ELR (cell line): Measurements from ENCODE around the gene SLC25A33.
"Not testable (repeated sequence)": the region's sequence is repeated elsewhere in the genome, so short reads cannot be mapped to it uniquely, and the experiment has no call there.

Experiments
- DNase-seq: peaks from one replicate; pipeline ENCODE4 v3.0.0-alpha.2; 2015; ENCODE audit warnings: low read depth

The SLC25A33 gene

DNA sequence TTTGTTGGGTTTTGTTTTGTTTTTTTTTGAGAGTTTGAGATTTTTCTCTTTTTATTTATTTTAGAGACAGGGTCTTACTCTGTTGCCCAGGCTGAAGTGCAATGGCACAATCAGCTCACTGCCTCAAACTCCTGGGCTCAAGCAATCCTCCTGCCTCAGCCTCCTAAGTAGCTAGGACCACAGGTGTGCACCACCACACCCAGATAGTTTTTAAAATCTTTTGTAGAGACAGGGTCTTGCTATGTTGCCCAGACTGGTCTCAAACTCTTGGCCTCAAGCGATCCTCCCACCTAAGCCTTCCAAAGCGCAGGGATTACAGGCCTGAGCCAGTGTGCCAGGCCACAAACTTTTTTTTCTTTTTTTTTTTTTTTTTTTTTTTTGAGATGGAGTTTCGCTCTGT, 85.8 kb downstream of the SLC25A33 start:
- not testable (repeated sequence) for DNase-seq

DNA sequence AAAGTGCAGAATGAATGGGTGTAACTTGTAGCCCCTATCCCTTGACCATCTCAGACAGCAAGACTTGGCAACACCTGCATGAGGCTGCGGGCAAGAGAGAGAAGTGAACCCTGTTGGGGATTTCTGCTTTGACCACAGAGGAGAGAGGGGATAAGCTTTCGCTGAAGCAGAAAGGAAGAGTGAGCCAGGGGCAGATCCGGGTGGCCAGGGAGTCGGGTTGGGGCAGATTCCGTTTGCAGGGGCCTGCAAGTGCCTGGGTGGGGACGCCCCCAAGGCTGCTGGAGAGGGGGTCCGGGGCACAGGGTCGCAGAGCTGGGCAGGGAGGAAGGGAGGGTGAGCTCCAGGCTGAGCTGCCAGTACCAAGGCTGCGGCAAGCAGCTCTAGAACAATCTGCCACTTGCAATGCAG, 86.9 kb downstream of the SLC25A33 start:
- no peak for DNase-seq

DNA sequence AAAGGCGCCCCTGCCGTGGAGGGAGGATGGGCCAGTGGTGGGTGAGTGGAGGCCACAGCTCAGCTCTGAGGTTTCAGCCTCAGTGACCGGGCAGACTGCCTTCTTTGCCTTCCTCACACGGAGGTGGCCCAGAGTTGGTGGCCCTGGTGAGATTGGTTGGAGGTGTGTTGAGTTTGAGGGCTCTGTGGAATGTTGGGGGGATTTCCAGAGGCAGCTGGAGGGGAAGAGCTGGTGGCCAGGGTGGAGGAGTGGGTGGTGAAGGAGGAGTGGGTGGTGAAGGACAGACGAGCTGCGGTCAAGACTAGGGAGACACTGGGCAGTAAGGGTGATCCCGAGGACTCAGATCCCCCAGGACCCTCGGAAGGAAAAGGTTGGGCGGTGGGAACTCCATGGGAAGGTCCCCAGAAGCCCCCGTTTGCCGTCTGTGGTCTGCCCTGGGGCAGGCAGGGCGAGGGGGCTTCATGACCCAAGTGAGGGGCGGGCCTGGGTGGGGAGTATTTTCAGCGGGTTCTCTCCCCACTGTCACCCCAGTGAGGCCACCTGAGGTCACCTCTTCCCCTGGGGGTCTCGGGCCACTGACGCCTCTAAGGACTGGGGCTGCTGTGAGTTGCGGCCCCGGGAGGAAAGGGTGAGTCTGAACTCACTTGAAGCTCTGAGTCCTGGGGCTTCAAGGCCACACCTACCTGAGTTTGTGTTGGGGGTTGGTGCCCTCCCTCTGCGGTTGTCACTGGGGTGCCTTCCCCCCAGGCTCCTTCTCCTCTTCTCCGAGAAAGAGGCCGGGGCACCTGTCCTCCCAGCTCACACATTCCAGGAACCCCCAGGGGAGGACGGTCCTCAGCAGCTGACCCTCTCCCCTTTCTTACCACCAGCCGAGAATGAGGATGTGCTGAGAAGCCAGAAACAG, 89.5 kb downstream of the SLC25A33 start:
- DNase-seq, result no peak

DNA sequence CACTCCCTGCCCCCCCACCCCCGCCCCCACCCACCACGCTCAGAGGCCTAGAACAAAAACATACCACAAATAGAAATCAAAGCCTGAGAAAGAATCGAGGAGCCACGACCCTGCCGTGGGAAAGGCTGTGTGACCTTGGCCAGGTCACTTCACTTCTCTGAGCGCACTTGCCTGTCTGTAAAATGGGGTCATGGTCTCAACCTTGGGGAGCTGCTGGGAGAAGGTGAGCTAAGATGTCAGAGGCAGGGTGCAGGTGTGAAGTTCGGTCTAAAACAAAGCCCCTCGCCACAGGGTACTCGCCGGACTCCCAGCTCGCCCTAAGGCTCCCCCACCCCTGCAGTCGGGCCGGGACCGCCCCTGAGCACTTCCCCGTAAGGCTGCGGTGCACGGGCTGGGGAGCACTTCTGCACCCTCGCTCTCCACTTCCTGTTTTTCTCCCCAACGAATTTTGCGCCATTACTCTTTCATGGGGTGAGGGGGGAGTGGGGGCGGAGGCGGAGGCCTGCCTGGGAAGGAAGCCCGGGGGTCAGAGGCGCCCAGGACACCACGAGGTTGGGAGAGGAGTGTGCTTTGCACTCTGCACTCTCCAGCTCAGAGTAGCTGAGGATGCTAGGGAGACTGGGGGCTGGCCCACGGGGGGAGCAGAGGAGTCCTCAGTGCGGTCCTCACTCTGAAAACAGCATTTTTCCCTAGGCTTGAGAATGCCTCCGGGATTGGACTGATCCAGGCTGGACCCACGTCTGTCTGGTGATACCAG, 90.4 kb downstream of the SLC25A33 start:
- no peak for DNase-seq

DNA sequence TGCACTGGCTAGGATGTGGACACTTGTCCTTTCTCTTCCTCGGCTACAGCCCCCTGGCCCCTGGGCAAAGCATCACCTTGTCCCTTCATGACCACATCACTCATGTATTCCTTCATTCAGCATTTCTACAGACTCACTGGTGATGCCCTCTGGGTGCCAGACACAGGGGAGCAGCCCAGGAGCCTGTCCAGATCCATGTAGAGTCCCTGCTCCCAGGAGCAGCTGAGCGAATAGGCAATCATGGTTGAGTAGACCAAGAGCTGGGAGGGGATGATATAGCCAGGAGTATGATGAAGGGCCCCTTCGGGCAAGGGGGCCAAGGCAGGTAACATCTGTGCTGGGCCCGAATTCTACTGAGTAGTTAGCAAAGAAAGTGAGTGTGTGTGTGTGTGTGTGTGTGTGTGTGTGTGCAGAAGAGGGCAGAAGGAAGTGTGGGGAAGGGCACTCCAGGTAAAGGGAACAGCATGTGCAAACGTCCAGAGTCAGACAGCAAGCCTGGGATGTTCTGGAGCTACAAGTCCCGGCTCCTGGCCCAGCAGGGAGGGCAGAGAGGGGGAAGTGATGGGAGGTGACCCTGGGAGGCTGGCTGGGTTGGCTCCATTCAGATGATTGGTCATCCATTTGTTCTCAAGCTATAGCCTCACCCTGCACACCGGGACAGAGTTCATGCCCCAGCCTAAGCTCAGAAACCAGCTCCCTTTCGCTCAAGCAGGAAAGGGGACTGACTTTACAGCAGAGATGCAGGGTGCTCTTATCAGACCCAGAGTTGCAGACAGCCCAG, 91.3 kb downstream of the SLC25A33 start:
- no peak for DNase-seq

DNA sequence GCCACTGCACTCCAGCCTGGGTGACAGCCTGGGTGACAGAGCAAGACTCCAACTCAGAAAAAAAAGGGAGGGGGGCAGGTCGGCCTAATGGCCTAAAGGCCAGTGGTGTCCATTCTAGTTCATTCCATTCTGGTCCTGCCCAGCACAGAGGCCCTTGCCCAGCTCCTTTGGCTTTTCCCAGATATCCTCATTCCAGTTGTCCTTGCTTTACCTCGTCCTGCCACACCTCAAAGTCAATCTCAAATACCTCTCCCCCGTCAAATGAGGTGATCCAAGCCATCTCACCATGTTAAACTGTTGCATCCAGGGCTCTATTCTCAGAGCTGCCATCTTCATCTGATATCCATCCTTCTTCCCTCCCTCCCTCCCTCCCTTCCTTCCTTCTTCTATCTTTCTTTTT, 92.3 kb downstream of the SLC25A33 start:
- DNase-seq, result no peak

DNA sequence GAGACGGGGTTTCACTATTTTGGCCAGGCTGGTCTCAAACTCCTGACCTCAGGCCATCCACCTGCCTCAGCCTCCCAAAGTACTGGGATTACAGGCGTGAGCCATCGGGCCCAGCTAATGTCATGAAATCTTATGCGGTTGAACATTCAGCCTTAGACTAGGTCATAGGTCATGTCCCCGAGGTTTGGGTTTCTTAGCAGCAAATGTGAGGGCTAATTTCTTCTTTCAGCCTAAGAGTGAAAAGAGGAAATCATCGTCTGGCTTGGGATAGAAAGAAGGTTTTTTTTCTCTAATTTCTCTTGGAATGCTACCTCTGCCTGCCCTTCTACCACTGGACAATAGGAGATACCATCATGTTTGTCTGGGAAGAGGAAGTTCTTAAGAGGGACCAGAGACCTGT, 94.2 kb downstream of the SLC25A33 start:
- DNase-seq, result no peak

DNA sequence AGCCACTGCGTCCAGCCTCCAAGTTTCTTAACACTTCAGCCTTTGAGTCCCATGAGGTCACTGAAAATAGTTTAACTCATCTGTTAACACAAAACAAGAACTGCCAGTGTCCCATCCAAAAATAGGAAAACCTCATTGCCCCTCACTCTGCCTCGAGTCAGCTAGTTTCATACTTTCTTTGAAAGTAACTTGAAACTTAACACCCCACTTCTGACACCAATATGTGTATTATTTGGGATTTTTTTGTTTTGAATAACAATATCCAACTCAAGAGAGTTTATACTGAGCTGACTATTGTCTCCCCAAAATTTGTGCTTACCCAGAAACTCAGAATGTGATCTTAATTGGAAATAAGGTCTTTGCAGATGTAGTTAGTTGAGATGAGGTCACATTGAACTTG, 95.3 kb downstream of the SLC25A33 start:
- DNase-seq, result no peak
